SK-N-SH (cell line): ENCODE data around the gene C10orf90. TPM values are rescaled to one million over a fixed set of nuclear protein-coding genes. Genes with fewer than 3 reads are reported as not detected.

Experiments used
- CTCF ChIA-PET: fragments of 300-600, 350-600 bp; formaldehyde crosslinking; extraction: SDS; loops from one replicate; lab custom pipeline; 2021; lab: Yijun Ruan, JAX
- POLR2A ChIA-PET: fragments of 350-600 bp; sonication (Branson Sonifier 250); formaldehyde crosslinking; extraction: SDS; loops from one replicate; lab custom pipeline; 2020; ENCODE audit warnings: antibody characterized with exemption, inconsistent platforms; lab: Yijun Ruan, JAX
- DNase-seq: peaks from one replicate; pipeline ENCODE4 v3.0.0; 2012
- H2AFZ ChIP-seq: fragments of 200-600 bp; sonication (generic); 2 replicates; pipeline ENCODE4 v1.8.1; 2016; ENCODE audit warnings: antibody characterized with exemption, mild to moderate bottlenecking, low read depth
- H3F3A ChIP-seq: fragments of 200-600 bp; sonication (generic); replicated peaks from 2 replicates; pipeline ENCODE3; 2016; ENCODE audit warnings: antibody characterized with exemption, mild to moderate bottlenecking; ENCODE audit not compliant: insufficient read depth
- H3K27ac ChIP-seq, 2 experiments: fragments of 200-500 bp in 1 of 2; fragments of 200-600 bp in 1 of 2; sonication (Bioruptor generic) in 1 of 2; sonication (generic), shearing (Covaris generic) in 1 of 2; 2 replicates each; pipeline versions ENCODE4 v1.5.1 to v1.6.1; 2014 to 2016; ENCODE audit warnings: low read depth in 2 of 2, inconsistent platforms in 1 of 2, low read length in 1 of 2, mild to moderate bottlenecking in 1 of 2, mixed read lengths in 1 of 2
- H3K27me3 ChIP-seq: fragments of 200-600 bp; sonication (generic), shearing (Covaris generic); 2 replicates; pipeline ENCODE4 v1.6.1; 2016; ENCODE audit warnings: mixed run types; ENCODE audit not compliant: insufficient read depth
- H3K36me3 ChIP-seq, 2 experiments: fragments of 200-500 bp in 1 of 2; fragments of 200-600 bp in 1 of 2; sonication (Bioruptor generic) in 1 of 2; sonication (generic) in 1 of 2; replicated peaks in 1 of 2; 2 replicates each; pipeline versions ENCODE3 to v1.5.1; 2014 to 2016; ENCODE audit warnings: low read length in 1 of 2, mild to moderate bottlenecking in 1 of 2; ENCODE audit not compliant: insufficient read depth in 2 of 2, control insufficient read depth in 1 of 2
- H3K4me1 ChIP-seq, 2 experiments: fragments of 200-500 bp in 1 of 2; fragments of 200-600 bp in 1 of 2; sonication (Bioruptor generic) in 1 of 2; sonication (generic), shearing (Covaris generic) in 1 of 2; 2 replicates each; pipeline versions ENCODE4 v1.5.1 to v1.6.1; 2014 to 2016; ENCODE audit warnings: low read depth in 1 of 2, low read length in 1 of 2, mixed run types in 1 of 2; ENCODE audit not compliant: insufficient read depth in 2 of 2, control insufficient read depth in 1 of 2
- H3K4me2 ChIP-seq: fragments of 200-600 bp; sonication (generic), shearing (Covaris generic); 2 replicates; pipeline ENCODE4 v1.6.1; 2017; ENCODE audit warnings: mixed run types
- H3K4me3 ChIP-seq, 2 experiments: fragments of 200-500 bp in 1 of 2; fragments of 200-600 bp in 1 of 2; sonication (Bioruptor generic) in 1 of 2; sonication (generic), shearing (Covaris generic) in 1 of 2; 2 replicates each; pipeline versions ENCODE4 v1.5.1 to v1.8.1; 2014 to 2016; ENCODE audit warnings: low read depth in 2 of 2, inconsistent platforms in 1 of 2, low read length in 1 of 2, mild to moderate bottlenecking in 1 of 2, mixed read lengths in 1 of 2, moderate library complexity in 1 of 2
- H3K79me2 ChIP-seq: fragments of 200-600 bp; sonication (generic); 2 replicates; pipeline ENCODE4 v1.8.1; 2017; ENCODE audit warnings: mild to moderate bottlenecking; ENCODE audit not compliant: insufficient read depth
- H3K9ac ChIP-seq: fragments of 200-600 bp; sonication (generic); 2 replicates; pipeline ENCODE4 v1.6.1; 2017; ENCODE audit warnings: mixed run types
- H3K9me2 ChIP-seq: fragments of 200-600 bp; sonication (generic); 2 replicates; pipeline ENCODE4 v1.6.1; 2017; ENCODE audit warnings: mixed run types
- H3K9me3 ChIP-seq: fragments of 200-600 bp; sonication (generic); 2 replicates; pipeline ENCODE4 v1.6.1; 2017; ENCODE audit warnings: mixed run types, mild to moderate bottlenecking, moderate library complexity
- H4K20me1 ChIP-seq: fragments of 200-600 bp; sonication (generic); 2 replicates; pipeline ENCODE4 v1.6.1; 2017; ENCODE audit warnings: mild to moderate bottlenecking, mixed run types; ENCODE audit not compliant: insufficient read depth
- CHD2 ChIP-seq: fragments of 150-350 bp; IDR thresholded peaks from 2 replicates; pipeline ENCODE4 v1.6.1; 2018; ENCODE audit warnings: low read length; ENCODE audit not compliant: partially characterized antibody
- EZH2phosphoT487 ChIP-seq: fragments of 200-600 bp; sonication (generic); IDR thresholded peaks from 2 replicates; pipeline ENCODE4 v1.6.1; 2017; ENCODE audit warnings: low read depth, mixed run types, mild to moderate bottlenecking, antibody characterized with exemption, moderate library complexity, borderline replicate concordance
- FOXM1 ChIP-seq: IDR thresholded peaks from 2 replicates; pipeline ENCODE4 v1.4.0; 2012; ENCODE audit warnings: low read depth, mild to moderate bottlenecking
- MAX ChIP-seq: IDR thresholded peaks from 2 replicates; pipeline ENCODE4 v1.4.0; 2012; ENCODE audit warnings: low read depth
- NRF1 ChIP-seq: IDR thresholded peaks from 2 replicates; pipeline ENCODE4 v1.6.1; 2012; ENCODE audit warnings: low read depth, mild to moderate bottlenecking, low read length
- POLR2AphosphoS5 ChIP-seq: IDR thresholded peaks from 2 replicates; pipeline ENCODE4 v1.6.1; 2012; ENCODE audit warnings: low read depth, low read length
- RAD21 ChIP-seq: IDR thresholded peaks from 2 replicates; pipeline ENCODE4 v1.6.1; 2012; ENCODE audit warnings: mild to moderate bottlenecking, low read length
- RFX5 ChIP-seq: IDR thresholded peaks from 2 replicates; pipeline ENCODE4 v1.6.1; 2012; ENCODE audit warnings: mild to moderate bottlenecking, improper control_type of control experiment, low read length
- RXRA ChIP-seq: IDR thresholded peaks from 2 replicates; pipeline ENCODE4 v1.4.0; 2012; ENCODE audit warnings: low read depth, mild to moderate bottlenecking, borderline replicate concordance
- SIN3A ChIP-seq: IDR thresholded peaks from 2 replicates; pipeline ENCODE4 v1.6.1; 2012; ENCODE audit warnings: low read depth, mild to moderate bottlenecking, low read length, moderate library complexity, borderline replicate concordance
- TAF1 ChIP-seq: IDR thresholded peaks from 2 replicates; pipeline ENCODE4 v1.6.1; 2012; ENCODE audit warnings: low read depth, mild to moderate bottlenecking, low read length, moderate library complexity, borderline replicate concordance
- TCF12 ChIP-seq: IDR thresholded peaks from 2 replicates; pipeline ENCODE4 v1.4.0; 2012
- USF2 ChIP-seq: fragments of 150-350 bp; IDR thresholded peaks from 2 replicates; pipeline ENCODE4 v1.6.1; 2017; ENCODE audit warnings: antibody characterized with exemption, low read length, low read depth, borderline replicate concordance
- WGBS: methylation state at CpG from one replicate; pipeline ENCODE4 v1.1.6; 2017; ENCODE audit warnings: low lambda C conversion rate; 5-methylcytosine and 5-hydroxymethylcytosine counted together
- polyA plus RNA-seq, 3 experiments: library from polyadenylated mRNA; depleted of rRNA; stranded (reverse); fragments of >200 nt; gene quantifications; 2 replicates each; pipeline ENCODE4 v1.2.3, GENCODE V29; 2012

Gene C10orf90
- polyA plus RNA-seq, 1 of the 3 experiments (the other 2 are of a cell fraction): 0.21 TPM

GRCh38 chr10:126527645-126528314 is 142.7 kb downstream of the C10orf90 start:
- no peaks in the 10 kb centered on the region for H3K9me2 ChIP-seq
- no peak overlapping the region for H3K27ac ChIP-seq
- no peak overlapping the region for H2AFZ ChIP-seq
- H3F3A ChIP-seq: no peaks in the 10 kb centered on the region
- no peak for DNase-seq
- ChIA-PET POLR2A (no interaction called here), CTCF (interaction anchor here (1.4 to 1.6 kb wide), 2 partner anchors 10 to 594 kb away, joined by 3 read pairs; no protein-coding TSS in a partner anchor)
- no peak overlapping the region for H3K4me3 ChIP-seq
- TF ChIP-seq NRF1 (no peak), FOXM1 (no peak), CHD2 (no peak)
- no peaks in the 10 kb centered on the region for H3K36me3 ChIP-seq
- H3K9ac ChIP-seq: no peak overlapping the region
- H3K9me3 ChIP-seq: no peaks in the 10 kb centered on the region
- H3K79me2 ChIP-seq: no peaks in the 10 kb centered on the region
- H3K4me1 ChIP-seq: no peaks in the 10 kb centered on the region
- H3K27me3 ChIP-seq: no peaks in the 10 kb centered on the region; the same call in 1 of the 2 replicates
- H4K20me1 ChIP-seq: no peaks in the 10 kb centered on the region
- no peak overlapping the region for H3K4me2 ChIP-seq
- 73% methylated on average over 9 of the region's 9 CpGs for WGBS

- no peaks in the 10 kb centered on the region for H3K9me2 ChIP-seq
- no peaks in the 10 kb centered on the region for H3K36me3 ChIP-seq
- TF ChIP-seq EZH2phosphoT487 (no peak), TCF12 (no peak), POLR2AphosphoS5 (no peak), SIN3A (no peak), MAX (no peak), RAD21 (no peak), USF2 (no peak), TAF1 (no peak), RFX5 (no peak), RXRA (no peak)
- H3F3A ChIP-seq: no peaks in the 10 kb centered on the region
- DNase-seq: no peak
- H3K4me3 ChIP-seq: no peak overlapping the region
- H3K9ac ChIP-seq: no peak overlapping the region
- CTCF ChIA-PET: no interaction called here
- no peaks in the 10 kb centered on the region for H3K4me1 ChIP-seq
- no peak overlapping the region for H3K27ac ChIP-seq
- 64% methylated on average over 7 of the region's 7 CpGs for WGBS
- no peaks in the 10 kb centered on the region for H3K9me3 ChIP-seq
- no peak overlapping the region for H3K4me2 ChIP-seq
- H3K27me3 ChIP-seq: no peaks in the 10 kb centered on the region; the same call in 1 of the 2 replicates
- H4K20me1 ChIP-seq: no peaks in the 10 kb centered on the region
- POLR2A ChIA-PET: no interaction called here
- H2AFZ ChIP-seq: no peak overlapping the region
- H3K79me2 ChIP-seq: no peaks in the 10 kb centered on the region
Measured at GRCh38 chr10:126525326-126525725, 145.2 kb downstream of the C10orf90 start.
